ENCODE data around the gene PRPH. TPM values are rescaled to one million over a fixed set of nuclear protein-coding genes. Genes with fewer than 3 reads are reported as not detected.

The PRPH gene
- total and polyA plus RNA-seq, 2 of the 8 experiments (the other 6 are each of a cell fraction or from before 2014, with no cell fraction given) = 0.79 to 1.4 TPM

- H4K8ac ChIP-seq (ENCODE audit: extremely low read depth, insufficient read depth, low read length) = peak overlapping the region; percentile 78; the same call in 1 of the 2 replicates
- H2BK12ac ChIP-seq (ENCODE audit: low read depth, low read length) = 0 out of 2 replicates have a peak overlapping the region, but pooled peaks have one; percentile 31
- peak overlapping the region; percentile 12 to 70 for H3K4me2 ChIP-seq (ENCODE audit: insufficient read depth in 1 of 2, low read depth in 2 of 2, low read length in 2 of 2)
- no peak for TF ChIP-seq TCF12 (IDR thresholded peaks at IDR 0.05; ENCODE audit: low read depth, low read length)
- TF ChIP-seq CEBPB (IDR thresholded peaks at IDR 0.05; ENCODE audit: low read depth, low read length) = no peak
- TF ChIP-seq MAX (IDR thresholded peaks at IDR 0.05) = peak; percentile 99
- no peak for TF ChIP-seq SRF (IDR thresholded peaks at IDR 0.05; ENCODE audit: low read depth, low read length)
- no peak for TF ChIP-seq SIN3A (conservative IDR thresholded peaks at IDR 0.05 in 1 of 2, IDR thresholded peaks at IDR 0.05 in 1 of 2; ENCODE audit: low read depth in 1 of 2, low read length in 2 of 2)
- peak; percentile 86 for TF ChIP-seq EZH2 (IDR thresholded peaks at IDR 0.05; ENCODE audit: low read depth, low read length, severe bottlenecking)
- TF ChIP-seq RAD21 (IDR thresholded peaks at IDR 0.05 in 1 of 2, conservative IDR thresholded peaks at IDR 0.05 in 1 of 2; ENCODE audit: low read depth in 2 of 2, low read length in 2 of 2) = no peak
- TF ChIP-seq SP2 (IDR thresholded peaks at IDR 0.05; ENCODE audit: low read length) = no peak
- peak; percentile 69 for TF ChIP-seq KDM4A (IDR thresholded peaks at IDR 0.05; ENCODE audit: low read depth, low read length, severe bottlenecking)
- peak; percentile 50; the same call in 1 of the 2 replicates for TF ChIP-seq YY1 (IDR thresholded peaks at IDR 0.05; ENCODE audit: low read depth, low read length)
- TF ChIP-seq SUZ12 (IDR thresholded peaks at IDR 0.05; ENCODE audit: low read length) = peak; percentile 93
Observed at GRCh38 chr12:49335955-49336644, 41.2 kb downstream of the PRPH start.

More at GRCh38 chr12:49335955-49336644, 41.2 kb downstream of the PRPH start:
- no peak overlapping the region for H3K27ac ChIP-seq (ENCODE audit: low read depth, low read length)
- no peak overlapping the region for H3K4ac ChIP-seq (replicated peaks; ENCODE audit: insufficient read length, low read depth, low read length)
- no peak overlapping the region for H4K91ac ChIP-seq (replicated peaks; ENCODE audit: insufficient read length, low read length)
- DNase-seq (ENCODE audit: low read depth in 1 of 2, low spot score in 2 of 2) = peak in 1 of 2 experiments; percentile 54
- ChIA-PET CTCF (ENCODE audit: partially characterized antibody) (interaction anchor here (0.9 to 12.7 kb wide), 10 partner anchors 8 to 376 kb away, joined by 3 to 276 read pairs (median 4); partner anchors contain the start of genes DNAJC22 and PRPH), POLR2A (ENCODE audit: partially characterized antibody) (interaction anchor here (1.3 to 6.2 kb wide), 3 partner anchors 11 to 41 kb away, joined by 4 to 37 read pairs (median 32); partner anchors contain the start of genes DNAJC22, PRPH and TROAP)
- H2BK20ac ChIP-seq (ENCODE audit: low read length) = no peak overlapping the region
- 21% methylated on average over 41 of the region's 72 CpGs; no CpG with 5 or more reads in 1 of the 2 experiments for WGBS, 2 experiments (ENCODE audit: extremely low coverage in 1 of 2, insufficient coverage in 1 of 2, insufficient read length in 1 of 2, insufficient replicate concordance in 2 of 2, low coverage in 1 of 2, low lambda C conversion rate in 2 of 2, missing lambda C conversion rate in 1 of 2)
- H3K18ac ChIP-seq (ENCODE audit: extremely low read depth, low read length) = no peak overlapping the region; the same call in 1 of the 2 replicates
- H4K20me1 ChIP-seq (replicated peaks in 1 of 2; ENCODE audit: control insufficient read depth in 1 of 2, insufficient read depth in 2 of 2, low read length in 2 of 2) = peaks cover 5 to 8% of the 10 kb centered on the region in 2 experiments
- H4K5ac ChIP-seq (ENCODE audit: insufficient read length, low read depth, low read length) = no peak overlapping the region
- peaks cover 0 to 37% (median 21%) of the 10 kb centered on the region in 4 experiments; a peak in 6 of 7 replicates for H3K4me1 ChIP-seq (replicated peaks in 1 of 4; ENCODE audit: control insufficient read depth in 3 of 4, insufficient read depth in 4 of 4, low read length in 3 of 4)
- peak overlapping the region; percentile 10 to 63 (median 34); a peak in 3 of 8 replicates for H3K4me3 ChIP-seq (ENCODE audit: extremely low read depth in 1 of 4, insufficient read depth in 2 of 4, low read depth in 3 of 4, low read length in 4 of 4)
- no peak overlapping the region for H2BK120ac ChIP-seq (replicated peaks; ENCODE audit: low read depth, low read length)
- no peak overlapping the region for H2BK5ac ChIP-seq (ENCODE audit: low read depth, low read length)
- H3K23me2 ChIP-seq (ENCODE audit: low read depth, low read length) = peaks cover 7% of the 10 kb centered on the region; the same call in 1 of the 2 replicates
- H3K56ac ChIP-seq (replicated peaks; ENCODE audit: insufficient read length, low read depth, low read length) = no peak overlapping the region
- H3K14ac ChIP-seq (ENCODE audit: insufficient read length) = no peak overlapping the region
- H3K9ac ChIP-seq (replicated peaks in 1 of 4; ENCODE audit: extremely low read depth in 1 of 4, low read depth in 3 of 4, low read length in 3 of 4) = no peak overlapping the region
- H3K27me3 ChIP-seq (replicated peaks in 1 of 4; ENCODE audit: control insufficient read depth in 3 of 4, extremely low read depth in 1 of 4, insufficient read depth in 3 of 4, low read length in 3 of 4) = peaks cover 67 to 95% (median 87%) of the 10 kb centered on the region in 4 experiments
- peaks cover 0 to 8% (median 0%) of the 10 kb centered on the region in 4 experiments; a peak in 1 of 8 replicates for H3K36me3 ChIP-seq (ENCODE audit: control insufficient read depth in 2 of 4, insufficient read depth in 4 of 4, low read length in 3 of 4)
- H2AFZ ChIP-seq (ENCODE audit: low read length) = no peak overlapping the region
- H3K79me2 ChIP-seq (ENCODE audit: control insufficient read depth in 1 of 2, insufficient read depth in 2 of 2, low read length in 2 of 2) = no peaks in the 10 kb centered on the region
- H3K23ac ChIP-seq (ENCODE audit: insufficient read length) = no peak overlapping the region
- no peak overlapping the region; the same call in 1 of the 2 replicates for H2AK5ac ChIP-seq (ENCODE audit: low read depth, low read length)
- H3K9me3 ChIP-seq (ENCODE audit: insufficient read depth in 2 of 2, low read depth in 1 of 2, low read length in 1 of 2) = peaks cover 0 to 6% of the 10 kb centered on the region in 2 experiments; a peak in 1 of 4 replicates
- no peak for FAIRE-seq
- H3K79me1 ChIP-seq (ENCODE audit: low read depth, low read length) = no peaks in the 10 kb centered on the region
- 0 out of 2 replicates have a peak overlapping the region, but pooled peaks have one; percentile 61 for H2BK15ac ChIP-seq (ENCODE audit: low read length)

Data from H1 (cell line).